Measurements from ENCODE around the gene ETV7.

GRCh38 chr6:36389353-36389752 lies 1.9 kb upstream of the ETV7 start:
- no peak for TF ChIP-seq CTCF (IDR thresholded peaks at IDR 0.05)
- no peak for TF ChIP-seq POLR2A (IDR thresholded peaks at IDR 0.05)

Data from lower leg skin (tissue), 3 donors.